Fibroblast of villous mesenchyme (primary cell): ENCODE data around the gene HOXD4. TPM values are rescaled to one million over a fixed set of nuclear protein-coding genes. Genes with fewer than 3 reads are reported as not detected.

Experiments
- DNase-seq: peaks from one replicate; pipeline ENCODE4 v3.0.0-alpha.2; 2010; ENCODE audit warnings: low read depth
- H3K4me3 ChIP-seq: 2 replicates; pipeline ENCODE4 v1.5.1; 2011; ENCODE audit warnings: low read depth, mild to moderate bottlenecking, low read length
- CTCF ChIP-seq: IDR thresholded peaks from 2 replicates; pipeline ENCODE4 v1.5.1; 2012; ENCODE audit warnings: low read depth, mild to moderate bottlenecking, low read length; ENCODE audit not compliant: insufficient read depth
- total RNA-seq: library from RNA; depleted of rRNA; stranded (reverse); fragments of >200 nt; gene quantifications from 2 replicates; pipeline ENCODE4 v1.2.3, GENCODE V29; 2012

HOXD4 gene
- total RNA-seq, 1 donor = 7.8 TPM

- DNase-seq = peak; percentile 70
These were observed 13.4 kb upstream of the HOXD4 start for GRCh38 chr2:176137906-176138305.

DNA sequence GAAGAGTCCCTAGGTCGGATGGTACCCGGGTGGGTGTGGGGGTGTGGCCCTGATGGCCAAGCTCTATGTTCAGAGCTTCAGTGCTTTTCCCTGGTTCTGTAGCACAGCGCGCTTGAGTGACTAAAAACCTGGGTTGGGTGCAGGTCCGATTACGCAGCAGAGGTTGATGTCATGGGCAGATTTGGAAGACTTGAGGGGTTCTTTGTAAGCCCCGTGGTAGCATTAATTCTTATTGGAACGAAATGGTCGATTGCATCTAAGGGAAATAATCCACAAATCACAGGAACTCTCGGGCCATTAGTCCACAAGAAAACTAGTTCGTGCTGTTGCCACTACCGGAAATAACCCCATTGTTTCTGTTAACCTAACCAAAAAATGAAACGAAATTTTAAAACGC, 12.8 kb upstream of the HOXD4 start:
- no peak for TF ChIP-seq CTCF
- H3K4me3 ChIP-seq = peak overlapping the region; percentile 67
- peak; percentile 49 for DNase-seq

More at GRCh38 chr2:176137906-176138305, 13.4 kb upstream of the HOXD4 start:
- TF ChIP-seq CTCF = no peak
- peak overlapping the region; percentile 67 for H3K4me3 ChIP-seq

- H3K4me3 ChIP-seq = peak overlapping the region; percentile 67
- DNase-seq = peak; percentile 43
- TF ChIP-seq CTCF = no peak
These were observed 12.3 kb upstream of the HOXD4 start for GRCh38 chr2:176138923-176139660.

- H3K4me3 ChIP-seq = peak overlapping the region; percentile 67
- no peak for TF ChIP-seq CTCF
- peak; percentile 37 for DNase-seq
These were observed 11.5 kb upstream of the HOXD4 start for GRCh38 chr2:176139661-176140512.

DNA sequence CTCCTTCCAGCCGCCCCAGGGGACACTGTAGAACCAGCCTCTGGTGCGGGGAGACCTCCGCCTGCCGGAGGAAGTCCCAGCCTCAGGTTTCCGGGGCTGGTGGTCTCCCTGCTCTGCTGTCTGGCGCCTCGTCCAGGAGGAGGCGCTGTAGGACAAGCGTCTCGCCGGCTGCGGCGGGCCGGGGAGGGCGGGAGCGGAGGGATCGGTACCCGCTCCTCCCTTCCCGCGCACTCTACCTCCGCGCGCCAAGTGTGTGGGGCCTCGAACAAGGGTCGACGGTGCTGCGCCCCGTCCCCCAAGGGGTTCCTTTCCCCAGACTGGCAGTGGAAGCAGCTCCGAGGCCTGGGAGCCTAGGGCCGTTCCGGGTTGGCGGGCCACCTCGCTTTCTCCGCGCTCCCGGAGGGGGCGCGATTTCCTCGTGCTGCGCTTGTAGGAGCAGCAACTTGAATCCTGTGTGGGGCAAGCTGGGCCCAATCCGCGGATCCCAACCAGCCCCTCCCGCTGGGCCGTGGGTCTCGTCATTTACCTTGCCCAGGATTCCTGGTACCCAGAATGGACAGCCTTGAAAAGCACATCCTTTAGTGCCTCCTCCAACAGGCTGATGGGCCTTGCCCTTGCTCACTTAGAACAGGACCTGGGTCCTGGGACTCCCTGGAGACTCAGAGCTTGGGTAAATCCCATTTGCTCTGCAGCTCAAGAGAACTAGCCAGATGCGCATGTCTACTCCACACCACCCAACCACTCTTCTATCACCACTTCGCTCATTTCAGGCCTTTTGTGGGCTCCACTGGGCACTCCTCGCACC, 10.6 kb upstream of the HOXD4 start:
- DNase-seq = peak; percentile 68
- TF ChIP-seq CTCF = peak; percentile 81
- H3K4me3 ChIP-seq = peak overlapping the region; percentile 62

GRCh38 chr2:176142281-176142680, 9.1 kb upstream of the HOXD4 start:
- no peak for TF ChIP-seq CTCF
- no peak overlapping the region for H3K4me3 ChIP-seq
- no peak for DNase-seq
